ENCODE results near the gene DHRS12. TPM values are rescaled to one million over a fixed set of nuclear protein-coding genes. Genes with fewer than 3 reads are reported as not detected.

DHRS12 gene
- total RNA-seq, 1 experiment from 2014 or later = 10.2 TPM

DNA sequence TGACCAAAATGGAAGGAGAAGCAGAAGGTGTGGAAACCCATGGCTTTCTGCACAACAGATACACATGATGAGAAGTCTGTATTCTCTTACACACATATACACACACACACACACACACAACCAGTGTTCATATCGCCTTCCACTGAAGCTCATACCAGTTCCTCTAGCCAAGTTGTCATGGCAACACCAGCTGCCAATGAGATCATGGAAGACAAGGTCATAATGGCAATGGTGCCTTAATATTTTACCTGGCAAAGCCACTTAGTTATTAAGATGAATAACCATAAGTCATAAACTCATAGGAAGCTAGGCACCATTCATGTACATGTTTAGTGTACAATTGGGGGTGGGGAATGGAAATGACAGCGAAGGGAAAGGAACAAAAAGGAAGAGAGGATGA lies 2.6 kb upstream of the DHRS12 start:
- POLR2A ChIA-PET = interaction anchor here (1.1 kb wide), 1 partner anchor 354 kb away, joined by 3 read pairs; the partner anchor contains the start of gene INTS6
- Mint-ChIP-seq H3K4me1 (peaks cover 35% of the 10 kb centered on the region), H3K27me3 (ENCODE audit: low read depth) (peaks cover 4% of the 10 kb centered on the region; the same call in 1 of the 2 replicates), H3K4me3 (no peak overlapping the region), H3K9me3 (peaks cover 7% of the 10 kb centered on the region), H3K36me3 (no peaks in the 10 kb centered on the region), H3K27ac (no peak overlapping the region)
- TF ChIP-seq TEAD4 (CRISPR knock-in tag; IDR thresholded peaks at IDR 0.05) (no peak), NFYB (CRISPR knock-in tag; conservative IDR thresholded peaks at IDR 0.05; ENCODE audit: low read depth) (no peak), ZBTB21 (CRISPR knock-in tag; IDR thresholded peaks at IDR 0.05; ENCODE audit: borderline replicate concordance) (no peak), TEAD1 (CRISPR knock-in tag; IDR thresholded peaks at IDR 0.05) (no peak), CBFB (CRISPR knock-in tag; IDR thresholded peaks at IDR 0.05; ENCODE audit: low read depth) (no peak), JAZF1 (CRISPR knock-in tag; IDR thresholded peaks at IDR 0.05) (no peak), HMGA2 (CRISPR knock-in tag; IDR thresholded peaks at IDR 0.05) (no peak), IRF2 (CRISPR knock-in tag; IDR thresholded peaks at IDR 0.05; ENCODE audit: borderline replicate concordance, low read depth) (no peak), NR2C2 (CRISPR knock-in tag; IDR thresholded peaks at IDR 0.05) (no peak), RORB (CRISPR knock-in tag; IDR thresholded peaks at IDR 0.05) (no peak), ZNF219 (CRISPR knock-in tag; IDR thresholded peaks at IDR 0.05; ENCODE audit: borderline replicate concordance) (no peak), ZNF232 (CRISPR knock-in tag; IDR thresholded peaks at IDR 0.05) (no peak), FOXJ3 (CRISPR knock-in tag; IDR thresholded peaks at IDR 0.05; ENCODE audit: borderline replicate concordance) (no peak), ATF1 (CRISPR knock-in tag; IDR thresholded peaks at IDR 0.05) (no peak)
- TF ChIP-seq, protein P1, sequence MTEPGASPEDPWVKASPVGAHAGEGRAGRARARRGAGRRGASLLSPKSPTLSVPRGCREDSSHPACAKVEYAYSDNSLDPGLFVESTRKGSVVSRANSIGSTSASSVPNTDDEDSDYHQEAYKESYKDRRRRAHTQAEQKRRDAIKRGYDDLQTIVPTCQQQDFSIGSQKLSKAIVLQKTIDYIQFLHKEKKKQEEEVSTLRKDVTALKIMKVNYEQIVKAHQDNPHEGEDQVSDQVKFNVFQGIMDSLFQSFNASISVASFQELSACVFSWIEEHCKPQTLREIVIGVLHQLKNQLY (CRISPR knock-in tag; IDR thresholded peaks at IDR 0.05) = no peak
- TF ChIP-seq, protein P2, sequence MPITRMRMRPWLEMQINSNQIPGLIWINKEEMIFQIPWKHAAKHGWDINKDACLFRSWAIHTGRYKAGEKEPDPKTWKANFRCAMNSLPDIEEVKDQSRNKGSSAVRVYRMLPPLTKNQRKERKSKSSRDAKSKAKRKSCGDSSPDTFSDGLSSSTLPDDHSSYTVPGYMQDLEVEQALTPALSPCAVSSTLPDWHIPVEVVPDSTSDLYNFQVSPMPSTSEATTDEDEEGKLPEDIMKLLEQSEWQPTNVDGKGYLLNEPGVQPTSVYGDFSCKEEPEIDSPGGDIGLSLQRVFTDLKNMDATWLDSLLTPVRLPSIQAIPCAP (CRISPR knock-in tag; IDR thresholded peaks at IDR 0.05) = no peak
- TF ChIP-seq, protein P3, sequence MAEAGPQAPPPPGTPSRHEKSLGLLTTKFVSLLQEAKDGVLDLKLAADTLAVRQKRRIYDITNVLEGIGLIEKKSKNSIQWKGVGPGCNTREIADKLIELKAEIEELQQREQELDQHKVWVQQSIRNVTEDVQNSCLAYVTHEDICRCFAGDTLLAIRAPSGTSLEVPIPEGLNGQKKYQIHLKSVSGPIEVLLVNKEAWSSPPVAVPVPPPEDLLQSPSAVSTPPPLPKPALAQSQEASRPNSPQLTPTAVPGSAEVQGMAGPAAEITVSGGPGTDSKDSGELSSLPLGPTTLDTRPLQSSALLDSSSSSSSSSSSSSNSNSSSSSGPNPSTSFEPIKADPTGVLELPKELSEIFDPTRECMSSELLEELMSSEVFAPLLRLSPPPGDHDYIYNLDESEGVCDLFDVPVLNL (CRISPR knock-in tag; IDR thresholded peaks at IDR 0.05; ENCODE audit: borderline replicate concordance, low read depth) = no peak
- TF ChIP-seq, protein P4, sequence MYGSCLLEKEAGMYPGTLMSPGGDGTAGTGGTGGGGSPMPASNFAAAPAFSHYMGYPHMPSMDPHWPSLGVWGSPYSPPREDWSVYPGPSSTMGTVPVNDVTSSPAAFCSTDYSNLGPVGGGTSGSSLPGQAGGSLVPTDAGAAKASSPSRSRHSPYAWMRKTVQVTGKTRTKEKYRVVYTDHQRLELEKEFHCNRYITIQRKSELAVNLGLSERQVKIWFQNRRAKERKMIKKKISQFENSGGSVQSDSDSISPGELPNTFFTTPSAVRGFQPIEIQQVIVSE (CRISPR knock-in tag; IDR thresholded peaks at IDR 0.05; ENCODE audit: borderline replicate concordance) = no peak
- TF ChIP-seq, protein P5, sequence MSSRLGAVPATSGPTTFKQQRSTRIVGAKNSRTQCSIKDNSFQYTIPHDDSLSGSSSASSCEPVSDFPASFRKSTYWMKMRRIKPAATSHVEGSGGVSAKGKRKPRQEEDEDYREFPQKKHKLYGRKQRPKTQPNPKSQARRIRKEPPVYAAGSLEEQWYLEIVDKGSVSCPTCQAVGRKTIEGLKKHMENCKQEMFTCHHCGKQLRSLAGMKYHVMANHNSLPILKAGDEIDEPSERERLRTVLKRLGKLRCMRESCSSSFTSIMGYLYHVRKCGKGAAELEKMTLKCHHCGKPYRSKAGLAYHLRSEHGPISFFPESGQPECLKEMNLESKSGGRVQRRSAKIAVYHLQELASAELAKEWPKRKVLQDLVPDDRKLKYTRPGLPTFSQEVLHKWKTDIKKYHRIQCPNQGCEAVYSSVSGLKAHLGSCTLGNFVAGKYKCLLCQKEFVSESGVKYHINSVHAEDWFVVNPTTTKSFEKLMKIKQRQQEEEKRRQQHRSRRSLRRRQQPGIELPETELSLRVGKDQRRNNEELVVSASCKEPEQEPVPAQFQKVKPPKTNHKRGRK (CRISPR knock-in tag; IDR thresholded peaks at IDR 0.05; ENCODE audit: borderline replicate concordance) = no peak
- TF ChIP-seq, protein P6, sequence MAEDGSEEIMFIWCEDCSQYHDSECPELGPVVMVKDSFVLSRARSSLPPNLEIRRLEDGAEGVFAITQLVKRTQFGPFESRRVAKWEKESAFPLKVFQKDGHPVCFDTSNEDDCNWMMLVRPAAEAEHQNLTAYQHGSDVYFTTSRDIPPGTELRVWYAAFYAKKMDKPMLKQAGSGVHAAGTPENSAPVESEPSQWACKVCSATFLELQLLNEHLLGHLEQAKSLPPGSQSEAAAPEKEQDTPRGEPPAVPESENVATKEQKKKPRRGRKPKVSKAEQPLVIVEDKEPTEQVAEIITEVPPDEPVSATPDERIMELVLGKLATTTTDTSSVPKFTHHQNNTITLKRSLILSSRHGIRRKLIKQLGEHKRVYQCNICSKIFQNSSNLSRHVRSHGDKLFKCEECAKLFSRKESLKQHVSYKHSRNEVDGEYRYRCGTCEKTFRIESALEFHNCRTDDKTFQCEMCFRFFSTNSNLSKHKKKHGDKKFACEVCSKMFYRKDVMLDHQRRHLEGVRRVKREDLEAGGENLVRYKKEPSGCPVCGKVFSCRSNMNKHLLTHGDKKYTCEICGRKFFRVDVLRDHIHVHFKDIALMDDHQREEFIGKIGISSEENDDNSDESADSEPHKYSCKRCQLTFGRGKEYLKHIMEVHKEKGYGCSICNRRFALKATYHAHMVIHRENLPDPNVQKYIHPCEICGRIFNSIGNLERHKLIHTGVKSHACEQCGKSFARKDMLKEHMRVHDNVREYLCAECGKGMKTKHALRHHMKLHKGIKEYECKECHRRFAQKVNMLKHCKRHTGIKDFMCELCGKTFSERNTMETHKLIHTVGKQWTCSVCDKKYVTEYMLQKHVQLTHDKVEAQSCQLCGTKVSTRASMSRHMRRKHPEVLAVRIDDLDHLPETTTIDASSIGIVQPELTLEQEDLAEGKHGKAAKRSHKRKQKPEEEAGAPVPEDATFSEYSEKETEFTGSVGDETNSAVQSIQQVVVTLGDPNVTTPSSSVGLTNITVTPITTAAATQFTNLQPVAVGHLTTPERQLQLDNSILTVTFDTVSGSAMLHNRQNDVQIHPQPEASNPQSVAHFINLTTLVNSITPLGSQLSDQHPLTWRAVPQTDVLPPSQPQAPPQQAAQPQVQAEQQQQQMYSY (CRISPR knock-in tag; IDR thresholded peaks at IDR 0.05) = no peak
- ATAC-seq (no peak), DNase-seq (ENCODE audit: low spot score) (no peak)
- CTCF ChIA-PET = interaction anchor here (1.0 to 1.5 kb wide), 2 partner anchors 9 kb away, joined by 3 to 4 read pairs; no protein-coding TSS in a partner anchor

Measured in WTC11 (cell line).